ENCODE data around the gene PIGX.
"Not testable (repeated sequence)": the region's sequence is repeated elsewhere in the genome, so short reads cannot be mapped to it uniquely, and the experiment has no call there.

The PIGX gene

DNA sequence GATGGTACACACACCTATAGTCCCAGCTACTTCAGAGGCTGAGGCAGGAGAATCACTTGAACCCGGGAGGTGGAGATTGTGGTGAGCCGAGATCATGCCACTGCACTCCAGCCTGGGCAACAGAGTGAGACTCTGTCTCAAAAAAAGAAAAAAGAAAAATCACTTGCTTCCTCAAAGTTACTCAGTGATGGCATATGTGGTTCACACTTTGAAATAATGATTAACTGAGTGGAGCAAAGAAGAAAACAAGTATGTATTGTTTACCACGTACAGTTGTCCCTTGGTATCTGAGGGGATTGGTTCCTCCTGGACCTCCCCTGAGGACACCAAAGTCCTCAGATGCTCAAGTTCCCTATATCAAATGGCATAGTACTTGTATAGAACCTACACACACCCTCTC lies 5.0 kb downstream of the PIGX start:
- DNase-seq; H3K4me3 ChIP-seq (ENCODE audit: control insufficient read depth in 1 of 7, extremely low read depth in 1 of 7, insufficient read depth in 4 of 7, low read depth in 2 of 7, low read length in 6 of 7); H3K27me3 ChIP-seq (replicated peaks in 2 of 5; ENCODE audit: control insufficient read depth in 4 of 5, insufficient read depth in 5 of 5, low read length in 4 of 5); POLR2A ChIA-PET; H3K4me1 ChIP-seq (ENCODE audit: control extremely low read depth in 1 of 4, control insufficient read depth in 4 of 4, insufficient read depth in 4 of 4, low read length in 3 of 4); H3K27ac ChIP-seq (ENCODE audit: insufficient read depth in 1 of 2, low read depth in 1 of 2, low read length in 2 of 2, poor library complexity in 1 of 2, severe bottlenecking in 2 of 2): not testable (repeated sequence)
- WGBS (ENCODE audit: insufficient coverage): no CpG with 5 or more reads among the region's 3 CpGs
- CTCF ChIA-PET: interaction anchor here (0.6 kb wide), 1 partner anchor 31 kb away, joined by 3 read pairs; no protein-coding TSS in a partner anchor
- Histone ChIP-seq H3K9me3 (ENCODE audit: control extremely low read depth in 1 of 5, control insufficient read depth in 4 of 5, insufficient read depth in 2 of 5, low read depth in 1 of 5, low read length in 4 of 5) (peaks cover 0 to 10% (median 1%) of the 10 kb centered on the region in 5 experiments), H3K36me3 (ENCODE audit: control insufficient read depth in 4 of 4, insufficient read depth in 4 of 4, low read length in 3 of 4) (peaks cover 8 to 26% (median 13%) of the 10 kb centered on the region in 4 experiments)

DNA sequence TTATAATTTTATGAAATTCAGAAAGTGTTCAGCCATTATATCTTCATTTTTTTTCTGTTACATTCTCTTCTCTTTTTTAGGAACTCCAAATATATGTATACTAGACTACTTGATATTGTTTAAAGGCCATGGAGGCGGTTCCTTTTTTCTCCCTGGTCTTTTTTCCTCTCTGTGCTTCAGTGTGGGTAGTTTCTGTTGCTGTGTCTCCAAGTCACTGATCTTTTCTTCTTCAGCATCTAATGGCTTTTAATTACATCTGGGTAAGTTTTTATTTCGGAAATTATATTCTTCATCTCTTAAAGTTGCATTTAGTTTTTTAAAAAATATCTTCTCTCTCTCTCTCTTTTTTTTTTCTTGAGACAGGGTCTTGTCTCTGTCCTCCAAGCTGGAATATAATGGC lies 8.9 kb downstream of the PIGX start:
- CTCF ChIA-PET: interaction anchor here (1.2 kb wide), 1 partner anchor 10 kb away, joined by 3 read pairs; no protein-coding TSS in a partner anchor
- WGBS (ENCODE audit: insufficient coverage): no CpG with 5 or more reads among the region's 2 CpGs
- Histone ChIP-seq H3K4me3 (ENCODE audit: control insufficient read depth in 1 of 7, extremely low read depth in 1 of 7, insufficient read depth in 4 of 7, low read depth in 2 of 7, low read length in 6 of 7) (no peak overlapping the region), H3K27ac (ENCODE audit: insufficient read depth in 1 of 2, low read depth in 1 of 2, low read length in 2 of 2, poor library complexity in 1 of 2, severe bottlenecking in 2 of 2) (no peak overlapping the region), H3K27me3 (replicated peaks in 2 of 5; ENCODE audit: control insufficient read depth in 4 of 5, insufficient read depth in 5 of 5, low read length in 4 of 5) (no peaks in the 10 kb centered on the region), H3K36me3 (ENCODE audit: control insufficient read depth in 4 of 4, insufficient read depth in 4 of 4, low read length in 3 of 4) (peaks cover 12 to 41% (median 18%) of the 10 kb centered on the region in 4 experiments), H3K9me3 (ENCODE audit: control extremely low read depth in 1 of 5, control insufficient read depth in 4 of 5, insufficient read depth in 2 of 5, low read depth in 1 of 5, low read length in 4 of 5) (peaks cover 0 to 10% (median 1%) of the 10 kb centered on the region in 5 experiments), H3K4me1 (ENCODE audit: control extremely low read depth in 1 of 4, control insufficient read depth in 4 of 4, insufficient read depth in 4 of 4, low read length in 3 of 4) (no peaks in the 10 kb centered on the region)
- DNase-seq: no peak
- POLR2A ChIA-PET: no interaction called here

DNA sequence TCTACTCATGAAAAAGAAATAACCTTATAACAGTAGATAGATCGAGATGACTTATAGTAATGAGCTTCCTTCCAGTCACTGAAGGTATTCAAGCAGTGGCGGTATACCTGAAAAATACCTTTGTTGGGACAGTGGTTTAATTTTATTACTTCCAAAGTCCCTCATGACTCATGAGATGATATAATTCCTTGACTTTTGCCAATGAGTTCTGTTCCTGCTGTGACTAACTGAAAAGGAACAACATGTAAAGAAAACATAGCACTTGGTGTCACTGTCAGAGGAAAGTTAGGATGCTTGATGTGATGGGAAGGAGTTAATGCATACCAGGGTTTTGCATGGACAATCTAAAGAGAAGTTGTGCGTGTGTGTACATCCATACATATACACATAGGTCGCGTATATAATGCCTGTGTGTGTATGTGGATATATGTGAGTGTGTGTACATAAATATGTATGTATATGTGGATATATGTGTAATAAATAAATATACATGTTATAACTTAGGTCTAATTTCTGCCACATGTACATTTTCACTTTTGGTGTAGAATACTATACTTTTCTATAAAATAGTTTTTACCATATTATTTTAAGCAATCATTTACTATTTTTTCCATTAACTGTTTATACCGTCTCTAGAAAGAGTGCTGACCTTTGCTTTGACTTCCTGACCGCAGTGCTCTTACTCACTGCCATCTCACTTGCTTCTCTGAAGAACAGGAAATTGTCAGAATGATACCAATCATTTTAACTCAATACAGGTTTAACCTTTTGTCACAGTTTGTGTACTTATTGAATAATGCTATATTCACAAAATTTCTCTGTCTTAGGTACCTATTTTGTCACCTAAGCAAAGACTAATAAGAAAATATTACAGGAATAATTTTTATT lies 14.9 kb downstream of the PIGX start:
- no peak for DNase-seq
- Histone ChIP-seq H3K9me3 (ENCODE audit: control extremely low read depth in 1 of 5, control insufficient read depth in 4 of 5, insufficient read depth in 2 of 5, low read depth in 1 of 5, low read length in 4 of 5) (no peaks in the 10 kb centered on the region), H3K27me3 (replicated peaks in 2 of 5; ENCODE audit: control insufficient read depth in 4 of 5, insufficient read depth in 5 of 5, low read length in 4 of 5) (no peaks in the 10 kb centered on the region), H3K27ac (ENCODE audit: insufficient read depth in 1 of 2, low read depth in 1 of 2, low read length in 2 of 2, poor library complexity in 1 of 2, severe bottlenecking in 2 of 2) (no peak overlapping the region), H3K4me3 (ENCODE audit: control insufficient read depth in 1 of 7, extremely low read depth in 1 of 7, insufficient read depth in 4 of 7, low read depth in 2 of 7, low read length in 6 of 7) (no peak overlapping the region), H3K36me3 (ENCODE audit: control insufficient read depth in 4 of 4, insufficient read depth in 4 of 4, low read length in 3 of 4) (peaks cover 6 to 38% (median 15%) of the 10 kb centered on the region in 4 experiments), H3K4me1 (ENCODE audit: control extremely low read depth in 1 of 4, control insufficient read depth in 4 of 4, insufficient read depth in 4 of 4, low read length in 3 of 4) (no peaks in the 10 kb centered on the region)
- POLR2A ChIA-PET: no interaction called here
- whole genome bisulfite sequencing (ENCODE audit: insufficient coverage): 100% methylated on average over 2 of the region's 7 CpGs
- CTCF ChIA-PET: no interaction called here

DNA sequence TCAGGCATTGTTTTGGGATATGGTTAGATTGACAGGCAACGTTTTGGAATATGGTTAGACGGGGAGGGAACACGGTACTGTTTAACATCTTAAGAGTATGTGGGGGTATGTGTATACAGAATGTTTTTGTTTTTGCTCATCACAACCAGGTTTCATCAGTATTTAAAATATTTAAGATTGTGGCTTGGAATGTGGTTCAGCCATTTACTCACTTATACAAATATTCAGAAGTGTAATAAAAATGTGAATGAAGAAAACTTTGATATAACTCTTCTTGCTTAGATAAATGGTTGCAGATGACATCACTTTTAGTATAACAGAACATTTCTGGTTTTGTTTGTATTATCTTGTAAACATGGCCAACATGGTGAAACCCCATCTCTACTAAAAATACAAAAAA lies 23.6 kb downstream of the PIGX start:
- Histone ChIP-seq H3K27ac (ENCODE audit: insufficient read depth in 1 of 2, low read depth in 1 of 2, low read length in 2 of 2, poor library complexity in 1 of 2, severe bottlenecking in 2 of 2) (no peak overlapping the region), H3K9me3 (ENCODE audit: control extremely low read depth in 1 of 5, control insufficient read depth in 4 of 5, insufficient read depth in 2 of 5, low read depth in 1 of 5, low read length in 4 of 5) (no peaks in the 10 kb centered on the region), H3K36me3 (ENCODE audit: control insufficient read depth in 4 of 4, insufficient read depth in 4 of 4, low read length in 3 of 4) (peaks cover 3 to 16% (median 6%) of the 10 kb centered on the region in 4 experiments), H3K4me3 (ENCODE audit: control insufficient read depth in 1 of 7, extremely low read depth in 1 of 7, insufficient read depth in 4 of 7, low read depth in 2 of 7, low read length in 6 of 7) (no peak overlapping the region), H3K27me3 (replicated peaks in 2 of 5; ENCODE audit: control insufficient read depth in 4 of 5, insufficient read depth in 5 of 5, low read length in 4 of 5) (no peaks in the 10 kb centered on the region), H3K4me1 (ENCODE audit: control extremely low read depth in 1 of 4, control insufficient read depth in 4 of 4, insufficient read depth in 4 of 4, low read length in 3 of 4) (peaks cover 0 to 6% (median 2%) of the 10 kb centered on the region in 4 experiments)
- WGBS (ENCODE audit: insufficient coverage): no CpG with 5 or more reads among the region's 3 CpGs
- DNase-seq: no peak
- CTCF ChIA-PET: no interaction called here
- POLR2A ChIA-PET: no interaction called here

DNA sequence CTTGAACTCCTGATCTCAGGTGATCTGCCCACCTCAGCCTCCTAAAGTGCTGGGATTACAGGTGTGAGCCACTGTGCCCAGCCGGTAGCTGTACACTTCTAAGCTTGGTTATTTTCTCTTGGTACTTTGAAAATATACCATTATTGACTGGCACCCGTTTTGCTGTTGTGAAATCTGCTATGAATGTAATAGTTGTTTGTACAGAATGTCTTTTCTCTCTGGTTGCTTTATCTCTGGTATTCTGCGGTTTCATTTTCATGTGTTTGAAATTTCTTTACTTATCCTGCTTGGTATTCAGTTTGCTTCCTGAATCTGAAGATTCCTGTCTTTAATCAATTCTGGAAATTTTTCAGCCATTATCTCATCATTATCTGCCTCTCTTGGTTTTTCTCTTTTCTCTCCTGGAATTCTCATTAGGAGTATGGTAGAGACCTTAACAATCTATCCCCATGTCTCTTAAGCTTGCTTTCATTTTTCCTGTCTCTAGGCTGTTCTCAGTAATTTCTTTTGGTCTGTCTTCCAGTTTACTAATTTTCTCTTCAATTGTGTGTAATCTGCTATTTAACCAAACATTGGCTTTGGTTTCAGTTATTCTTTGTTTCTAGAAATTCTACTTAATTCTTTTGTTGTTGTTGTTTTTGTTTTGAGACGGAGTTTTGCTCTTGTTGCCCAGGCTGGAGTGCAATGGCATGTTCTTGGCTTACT lies 24.6 kb downstream of the PIGX start:
- no CpG with 5 or more reads among the region's 4 CpGs for WGBS (ENCODE audit: insufficient coverage)
- no peaks in the 10 kb centered on the region for H3K27me3 ChIP-seq (replicated peaks in 2 of 5; ENCODE audit: control insufficient read depth in 4 of 5, insufficient read depth in 5 of 5, low read length in 4 of 5)
- H3K4me3 ChIP-seq (ENCODE audit: control insufficient read depth in 1 of 7, extremely low read depth in 1 of 7, insufficient read depth in 4 of 7, low read depth in 2 of 7, low read length in 6 of 7): no peak overlapping the region
- DNase-seq: no peak
- H3K4me1 ChIP-seq (ENCODE audit: control extremely low read depth in 1 of 4, control insufficient read depth in 4 of 4, insufficient read depth in 4 of 4, low read length in 3 of 4): peaks cover 6 to 16% (median 9%) of the 10 kb centered on the region in 4 experiments
- peaks cover 0 to 12% (median 4%) of the 10 kb centered on the region in 4 experiments for H3K36me3 ChIP-seq (ENCODE audit: control insufficient read depth in 4 of 4, insufficient read depth in 4 of 4, low read length in 3 of 4)
- H3K9me3 ChIP-seq (ENCODE audit: control extremely low read depth in 1 of 5, control insufficient read depth in 4 of 5, insufficient read depth in 2 of 5, low read depth in 1 of 5, low read length in 4 of 5): no peaks in the 10 kb centered on the region
- POLR2A ChIA-PET: no interaction called here
- no peak overlapping the region for H3K27ac ChIP-seq (ENCODE audit: insufficient read depth in 1 of 2, low read depth in 1 of 2, low read length in 2 of 2, poor library complexity in 1 of 2, severe bottlenecking in 2 of 2)
- CTCF ChIA-PET: interaction anchor here (0.9 kb wide), 1 partner anchor 21 kb away, joined by 4 read pairs; no protein-coding TSS in a partner anchor

DNA sequence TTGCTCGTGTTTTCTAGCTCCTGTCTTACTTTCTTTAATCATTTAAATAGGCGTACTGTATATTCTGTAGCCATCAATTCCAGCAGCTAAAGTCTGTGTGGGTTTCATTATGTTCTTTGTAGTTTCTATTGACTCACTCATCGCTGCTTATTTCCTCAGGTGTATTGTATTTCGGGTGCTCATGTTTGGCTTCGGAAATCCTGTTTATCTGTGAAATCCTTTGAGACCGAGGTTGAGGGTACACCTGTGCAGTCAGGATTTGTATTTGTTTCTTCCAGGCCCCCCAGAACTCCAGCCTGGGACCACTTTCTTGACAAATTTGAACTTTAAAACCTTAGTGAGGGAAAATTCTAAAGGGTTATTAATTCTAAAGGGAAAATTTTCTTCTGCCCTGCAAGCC lies 25.5 kb downstream of the PIGX start:
- peaks cover 6 to 20% (median 13%) of the 10 kb centered on the region in 4 experiments for H3K4me1 ChIP-seq (ENCODE audit: control extremely low read depth in 1 of 4, control insufficient read depth in 4 of 4, insufficient read depth in 4 of 4, low read length in 3 of 4)
- no peak overlapping the region for H3K27ac ChIP-seq (ENCODE audit: insufficient read depth in 1 of 2, low read depth in 1 of 2, low read length in 2 of 2, poor library complexity in 1 of 2, severe bottlenecking in 2 of 2)
- H3K9me3 ChIP-seq (ENCODE audit: control extremely low read depth in 1 of 5, control insufficient read depth in 4 of 5, insufficient read depth in 2 of 5, low read depth in 1 of 5, low read length in 4 of 5): no peaks in the 10 kb centered on the region
- WGBS (ENCODE audit: insufficient coverage): 83% methylated on average over 6 of the region's 6 CpGs
- POLR2A ChIA-PET: no interaction called here
- no peaks in the 10 kb centered on the region for H3K27me3 ChIP-seq (replicated peaks in 2 of 5; ENCODE audit: control insufficient read depth in 4 of 5, insufficient read depth in 5 of 5, low read length in 4 of 5)
- no peak overlapping the region for H3K4me3 ChIP-seq (ENCODE audit: control insufficient read depth in 1 of 7, extremely low read depth in 1 of 7, insufficient read depth in 4 of 7, low read depth in 2 of 7, low read length in 6 of 7)
- CTCF ChIA-PET: interaction anchor here (0.6 to 0.9 kb wide), 3 partner anchors 22 to 215 kb away, joined by 3 to 4 read pairs (median 4); no protein-coding TSS in a partner anchor
- peaks cover 0 to 12% (median 4%) of the 10 kb centered on the region in 4 experiments for H3K36me3 ChIP-seq (ENCODE audit: control insufficient read depth in 4 of 4, insufficient read depth in 4 of 4, low read length in 3 of 4)
- DNase-seq: no peak

All from common myeloid progenitor, CD34-positive (primary cell).